Sigmoid colon (tissue), 4 donors: ENCODE measurements around the gene PARS2.
A peak's percentile ranks its signal among the peaks of the same experiment; 100 is the strongest.

Experiments
- EP300 ChIP-seq, 4 donors: sonication (generic); formaldehyde crosslinking; IDR thresholded peaks; one replicate each; pipeline ENCODE4 v1.6.1; 2017; ENCODE audit warnings: antibody characterized with exemption in 4 of 4
- POLR2A ChIP-seq, 2 donors: fragments of 450-650 bp; IDR thresholded peaks; one replicate each; pipeline ENCODE4 v1.6.1; 2016; ENCODE audit warnings: antibody characterized with exemption in 2 of 2, mild to moderate bottlenecking in 2 of 2, moderate library complexity in 2 of 2
- POLR2AphosphoS5 ChIP-seq, 4 donors: sonication (generic); formaldehyde crosslinking; IDR thresholded peaks; one replicate each; pipeline ENCODE4 v1.6.1; 2017; ENCODE audit warnings: antibody characterized with exemption in 4 of 4
- TF ChIP-seq, protein P1 (sequence below), 4 experiments: fragments of 450-650 bp in 3 of 4; fragments of 200-600 bp in 1 of 4; IDR thresholded peaks; one replicate each; pipeline ENCODE4 v1.5.1; 2016 to 2019; ENCODE audit warnings: antibody characterized with exemption in 4 of 4, mild to moderate bottlenecking in 3 of 4, moderate library complexity in 2 of 4

DNA sequence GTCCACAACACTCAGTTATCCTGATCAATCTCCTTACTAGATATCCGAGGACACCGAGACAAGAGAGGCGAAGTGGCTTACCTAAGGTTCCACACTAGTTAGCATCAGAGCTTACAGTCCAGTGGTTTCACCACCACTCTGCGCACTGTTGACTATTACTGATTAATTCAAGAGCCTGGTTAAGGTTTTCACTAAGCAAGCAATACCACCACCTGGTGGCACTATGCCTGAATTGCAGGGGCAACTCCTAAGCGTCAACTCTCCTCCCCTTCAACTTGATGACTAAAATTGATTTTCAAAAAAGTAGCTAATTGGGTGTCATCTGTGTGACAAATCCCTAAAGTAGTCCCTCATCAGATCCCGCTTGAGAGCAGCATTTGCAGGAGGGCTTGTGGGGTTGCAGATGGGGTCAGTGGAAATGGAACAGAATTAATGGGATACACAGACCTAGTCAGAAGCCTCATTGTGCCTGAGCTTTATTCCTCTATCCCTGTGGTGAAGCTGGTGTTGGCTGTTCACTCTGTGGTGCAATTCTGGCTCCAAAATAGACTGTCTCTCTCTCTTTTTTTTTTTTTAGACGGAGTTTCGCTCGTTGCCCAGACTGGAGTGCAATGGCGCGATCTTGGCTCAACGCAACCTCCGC lies 27.7 kb upstream of the PARS2 start:
- TF ChIP-seq, protein P1, sequence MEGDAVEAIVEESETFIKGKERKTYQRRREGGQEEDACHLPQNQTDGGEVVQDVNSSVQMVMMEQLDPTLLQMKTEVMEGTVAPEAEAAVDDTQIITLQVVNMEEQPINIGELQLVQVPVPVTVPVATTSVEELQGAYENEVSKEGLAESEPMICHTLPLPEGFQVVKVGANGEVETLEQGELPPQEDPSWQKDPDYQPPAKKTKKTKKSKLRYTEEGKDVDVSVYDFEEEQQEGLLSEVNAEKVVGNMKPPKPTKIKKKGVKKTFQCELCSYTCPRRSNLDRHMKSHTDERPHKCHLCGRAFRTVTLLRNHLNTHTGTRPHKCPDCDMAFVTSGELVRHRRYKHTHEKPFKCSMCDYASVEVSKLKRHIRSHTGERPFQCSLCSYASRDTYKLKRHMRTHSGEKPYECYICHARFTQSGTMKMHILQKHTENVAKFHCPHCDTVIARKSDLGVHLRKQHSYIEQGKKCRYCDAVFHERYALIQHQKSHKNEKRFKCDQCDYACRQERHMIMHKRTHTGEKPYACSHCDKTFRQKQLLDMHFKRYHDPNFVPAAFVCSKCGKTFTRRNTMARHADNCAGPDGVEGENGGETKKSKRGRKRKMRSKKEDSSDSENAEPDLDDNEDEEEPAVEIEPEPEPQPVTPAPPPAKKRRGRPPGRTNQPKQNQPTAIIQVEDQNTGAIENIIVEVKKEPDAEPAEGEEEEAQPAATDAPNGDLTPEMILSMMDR (IDR thresholded peaks at IDR 0.05), result peak in 3 of 4 experiments; percentile 28 to 39 (median 28)
- TF ChIP-seq POLR2AphosphoS5 (IDR thresholded peaks at IDR 0.05) (no peak), EP300 (IDR thresholded peaks at IDR 0.05) (no peak), POLR2A (IDR thresholded peaks at IDR 0.05) (no peak)
